Measurements from ENCODE around the gene POLA1.

Gene POLA1

DNA sequence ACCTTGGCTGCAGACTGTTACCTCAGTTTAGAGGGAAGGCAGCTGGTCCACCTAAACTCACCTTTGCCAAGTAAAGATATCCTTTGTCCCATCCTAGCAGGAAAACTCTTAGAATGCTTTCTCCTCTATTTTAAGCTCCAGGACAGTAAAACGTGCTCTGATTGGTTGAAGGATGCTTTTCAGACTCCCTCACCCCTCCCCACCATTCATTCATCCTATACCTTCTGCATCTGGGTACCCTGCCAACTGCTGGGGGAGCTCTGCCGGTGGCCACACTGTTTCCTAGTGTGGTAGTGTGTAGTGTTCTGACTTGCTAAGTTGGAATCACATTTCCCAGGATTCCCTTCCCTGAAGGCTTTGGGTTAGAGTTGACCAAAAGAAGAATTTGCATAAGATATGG is 20.3 kb upstream of the POLA1 start:
- H3K27ac ChIP-seq (replicated peaks) = no peak overlapping the region
- no peaks in the 10 kb centered on the region for H3K27me3 ChIP-seq (ENCODE audit: insufficient read depth, poor library complexity, severe bottlenecking)
- TF ChIP-seq POLR2AphosphoS5 (IDR thresholded peaks at IDR 0.05; ENCODE audit: low read depth) (no peak), GABPA (IDR thresholded peaks at IDR 0.05; ENCODE audit: low read depth) (no peak), SPI1 (IDR thresholded peaks at IDR 0.05; ENCODE audit: borderline replicate concordance, low read depth) (no peak)
- TF ChIP-seq, protein P1, sequence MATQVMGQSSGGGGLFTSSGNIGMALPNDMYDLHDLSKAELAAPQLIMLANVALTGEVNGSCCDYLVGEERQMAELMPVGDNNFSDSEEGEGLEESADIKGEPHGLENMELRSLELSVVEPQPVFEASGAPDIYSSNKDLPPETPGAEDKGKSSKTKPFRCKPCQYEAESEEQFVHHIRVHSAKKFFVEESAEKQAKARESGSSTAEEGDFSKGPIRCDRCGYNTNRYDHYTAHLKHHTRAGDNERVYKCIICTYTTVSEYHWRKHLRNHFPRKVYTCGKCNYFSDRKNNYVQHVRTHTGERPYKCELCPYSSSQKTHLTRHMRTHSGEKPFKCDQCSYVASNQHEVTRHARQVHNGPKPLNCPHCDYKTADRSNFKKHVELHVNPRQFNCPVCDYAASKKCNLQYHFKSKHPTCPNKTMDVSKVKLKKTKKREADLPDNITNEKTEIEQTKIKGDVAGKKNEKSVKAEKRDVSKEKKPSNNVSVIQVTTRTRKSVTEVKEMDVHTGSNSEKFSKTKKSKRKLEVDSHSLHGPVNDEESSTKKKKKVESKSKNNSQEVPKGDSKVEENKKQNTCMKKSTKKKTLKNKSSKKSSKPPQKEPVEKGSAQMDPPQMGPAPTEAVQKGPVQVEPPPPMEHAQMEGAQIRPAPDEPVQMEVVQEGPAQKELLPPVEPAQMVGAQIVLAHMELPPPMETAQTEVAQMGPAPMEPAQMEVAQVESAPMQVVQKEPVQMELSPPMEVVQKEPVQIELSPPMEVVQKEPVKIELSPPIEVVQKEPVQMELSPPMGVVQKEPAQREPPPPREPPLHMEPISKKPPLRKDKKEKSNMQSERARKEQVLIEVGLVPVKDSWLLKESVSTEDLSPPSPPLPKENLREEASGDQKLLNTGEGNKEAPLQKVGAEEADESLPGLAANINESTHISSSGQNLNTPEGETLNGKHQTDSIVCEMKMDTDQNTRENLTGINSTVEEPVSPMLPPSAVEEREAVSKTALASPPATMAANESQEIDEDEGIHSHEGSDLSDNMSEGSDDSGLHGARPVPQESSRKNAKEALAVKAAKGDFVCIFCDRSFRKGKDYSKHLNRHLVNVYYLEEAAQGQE (IDR thresholded peaks at IDR 0.05; ENCODE audit: insufficient replicate concordance, low read depth) = no peak
- TF ChIP-seq, protein P2, sequence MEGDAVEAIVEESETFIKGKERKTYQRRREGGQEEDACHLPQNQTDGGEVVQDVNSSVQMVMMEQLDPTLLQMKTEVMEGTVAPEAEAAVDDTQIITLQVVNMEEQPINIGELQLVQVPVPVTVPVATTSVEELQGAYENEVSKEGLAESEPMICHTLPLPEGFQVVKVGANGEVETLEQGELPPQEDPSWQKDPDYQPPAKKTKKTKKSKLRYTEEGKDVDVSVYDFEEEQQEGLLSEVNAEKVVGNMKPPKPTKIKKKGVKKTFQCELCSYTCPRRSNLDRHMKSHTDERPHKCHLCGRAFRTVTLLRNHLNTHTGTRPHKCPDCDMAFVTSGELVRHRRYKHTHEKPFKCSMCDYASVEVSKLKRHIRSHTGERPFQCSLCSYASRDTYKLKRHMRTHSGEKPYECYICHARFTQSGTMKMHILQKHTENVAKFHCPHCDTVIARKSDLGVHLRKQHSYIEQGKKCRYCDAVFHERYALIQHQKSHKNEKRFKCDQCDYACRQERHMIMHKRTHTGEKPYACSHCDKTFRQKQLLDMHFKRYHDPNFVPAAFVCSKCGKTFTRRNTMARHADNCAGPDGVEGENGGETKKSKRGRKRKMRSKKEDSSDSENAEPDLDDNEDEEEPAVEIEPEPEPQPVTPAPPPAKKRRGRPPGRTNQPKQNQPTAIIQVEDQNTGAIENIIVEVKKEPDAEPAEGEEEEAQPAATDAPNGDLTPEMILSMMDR (IDR thresholded peaks at IDR 0.05; ENCODE audit: insufficient read depth, low read length) = no peak
- no peak for DNase-seq (ENCODE audit: low read depth in 1 of 2, low spot score in 1 of 2)
- H3K4me3 ChIP-seq (replicated peaks; ENCODE audit: insufficient read depth, low read length) = no peak overlapping the region

DNA sequence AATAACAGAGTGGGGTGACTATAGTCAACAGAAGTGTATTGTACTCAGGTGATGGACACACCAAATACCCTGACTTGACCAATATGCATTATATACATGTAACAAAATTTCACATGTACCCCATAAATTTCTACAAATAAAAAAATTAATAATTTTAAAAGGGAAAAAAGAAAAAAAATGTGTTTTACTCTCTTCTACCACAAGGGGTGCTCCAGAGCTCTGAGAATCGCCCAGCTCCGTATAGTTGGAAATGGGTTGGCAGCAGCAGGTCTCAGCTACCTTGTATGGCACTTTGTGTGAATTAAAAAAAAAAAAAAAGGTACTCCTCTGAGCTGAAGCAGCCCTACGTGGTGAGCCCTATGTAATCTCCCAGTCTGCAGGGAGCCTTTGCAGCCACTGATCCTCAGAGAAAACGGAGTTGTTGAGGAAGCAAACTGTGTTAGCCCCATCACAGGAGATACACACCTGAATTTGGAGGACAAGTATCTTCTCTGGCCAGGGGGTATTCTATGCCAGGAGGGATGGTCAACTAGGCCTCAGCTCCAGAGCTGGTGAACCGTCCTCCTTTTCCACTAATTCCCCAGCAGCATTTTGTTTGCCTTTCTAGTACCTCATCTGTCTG is 17.2 kb upstream of the POLA1 start:
- no peak overlapping the region for H3K4me3 ChIP-seq (replicated peaks; ENCODE audit: insufficient read depth, low read length)
- DNase-seq (ENCODE audit: low read depth in 1 of 2, low spot score in 1 of 2) = no peak
- no peak overlapping the region for H3K27ac ChIP-seq (replicated peaks)
- H3K27me3 ChIP-seq (ENCODE audit: insufficient read depth, poor library complexity, severe bottlenecking) = no peaks in the 10 kb centered on the region
- TF ChIP-seq GABPA (IDR thresholded peaks at IDR 0.05; ENCODE audit: low read depth) (no peak), SPI1 (IDR thresholded peaks at IDR 0.05; ENCODE audit: borderline replicate concordance, low read depth) (no peak), POLR2AphosphoS5 (IDR thresholded peaks at IDR 0.05; ENCODE audit: low read depth) (no peak)
- TF ChIP-seq, protein P2 (IDR thresholded peaks at IDR 0.05; ENCODE audit: insufficient read depth, low read length) = no peak
- TF ChIP-seq, protein P1 (IDR thresholded peaks at IDR 0.05; ENCODE audit: insufficient replicate concordance, low read depth) = no peak

DNA sequence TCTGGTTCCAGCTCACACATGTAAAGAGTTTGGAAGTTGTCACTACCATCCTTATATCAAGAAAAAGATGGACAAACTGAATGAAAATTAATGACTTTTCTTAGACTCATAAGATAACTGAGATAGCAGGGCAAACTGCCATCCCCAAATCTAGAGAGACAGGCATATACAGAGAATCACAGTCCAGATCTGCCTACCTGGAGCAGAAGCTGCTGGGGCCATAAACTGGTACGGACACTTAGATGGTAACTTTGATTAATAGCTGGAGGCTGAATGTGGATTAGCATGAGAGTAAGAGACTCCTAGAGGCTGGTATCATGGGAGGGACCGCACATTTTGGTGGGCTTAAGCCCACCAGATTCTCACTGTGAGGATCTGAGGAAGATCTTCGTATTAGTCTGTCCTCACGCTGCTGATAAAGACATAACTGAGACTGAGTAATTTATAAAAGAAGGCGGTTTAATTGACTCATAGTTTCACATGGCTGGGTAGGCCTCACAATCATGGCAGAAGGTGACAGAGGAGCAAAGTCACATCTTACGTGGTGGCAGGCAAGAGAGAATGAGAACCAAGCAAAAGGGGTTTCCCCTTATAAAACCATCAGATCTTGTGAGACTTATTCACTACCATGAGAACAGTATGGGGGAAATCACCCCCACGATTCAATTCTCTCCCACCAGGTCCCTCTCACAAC is 10.8 kb upstream of the POLA1 start:
- DNase-seq (ENCODE audit: low read depth in 1 of 2, low spot score in 1 of 2) = no peak
- no peak overlapping the region for H3K4me3 ChIP-seq (replicated peaks; ENCODE audit: insufficient read depth, low read length)
- no peaks in the 10 kb centered on the region for H3K27me3 ChIP-seq (ENCODE audit: insufficient read depth, poor library complexity, severe bottlenecking)
- no peak overlapping the region for H3K27ac ChIP-seq (replicated peaks)
- TF ChIP-seq, protein P2 (IDR thresholded peaks at IDR 0.05; ENCODE audit: insufficient read depth, low read length) = no peak
- TF ChIP-seq GABPA (IDR thresholded peaks at IDR 0.05; ENCODE audit: low read depth) (no peak), POLR2AphosphoS5 (IDR thresholded peaks at IDR 0.05; ENCODE audit: low read depth) (no peak), SPI1 (IDR thresholded peaks at IDR 0.05; ENCODE audit: borderline replicate concordance, low read depth) (no peak)
- TF ChIP-seq, protein P1 (IDR thresholded peaks at IDR 0.05; ENCODE audit: insufficient replicate concordance, low read depth) = no peak

All from HL-60 (cell line).